Neural cell (in vitro differentiated cells): ENCODE results near the gene GDPD5.

Source experiments
- CTCF ChIP-seq: fragments of 450-650 bp; IDR thresholded peaks from 2 replicates; pipeline ENCODE4 v1.5.1; 2014; ENCODE audit warnings: antibody characterized with exemption, mild to moderate bottlenecking, moderate library complexity; ENCODE audit not compliant: poor library complexity, severe bottlenecking
- TAF1 ChIP-seq: IDR thresholded peaks from 2 replicates; pipeline ENCODE4 v1.6.1; 2012; ENCODE audit warnings: low read depth

DNA sequence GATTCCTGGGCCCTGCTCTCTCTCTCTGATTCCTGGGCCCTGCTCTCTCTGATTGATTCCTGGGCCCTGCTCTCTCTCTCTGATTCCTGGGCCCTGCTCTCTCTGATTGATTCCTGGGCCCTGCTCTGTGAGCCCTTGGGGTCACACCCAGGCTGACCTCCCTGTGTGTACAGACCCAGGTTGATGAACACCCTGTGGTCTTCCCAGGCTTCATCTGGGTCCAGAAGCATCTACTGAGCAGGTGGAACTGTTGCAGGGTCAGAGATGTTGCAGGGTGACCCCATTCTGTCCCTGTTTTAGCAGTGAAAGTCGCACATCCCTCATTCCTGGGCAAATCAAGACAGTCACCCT is 16.3 kb upstream of the GDPD5 start:
- TF ChIP-seq CTCF (no peak), TAF1 (no peak)
